Mesothelial cell of epicardium (in vitro differentiated cells): ENCODE measurements around the gene KCNMA1. TPM values are rescaled to one million over a fixed set of nuclear protein-coding genes. Genes with fewer than 3 reads are reported as not detected.
A peak's percentile ranks its signal among the peaks of the same experiment; 100 is the strongest.

Source experiments
- DNase-seq, 2 experiments: peaks; one replicate each; pipeline ENCODE4 v3.0.0; 2021; ENCODE audit warnings: low spot score in 2 of 2; ENCODE audit not compliant: unreplicated experiment in 2 of 2
- H3K27ac Mint-ChIP-seq: 2 replicates; pipeline ENCODE4 v1.8.0; 2021; ENCODE audit warnings: mixed read lengths
- H3K27me3 Mint-ChIP-seq: 2 replicates; pipeline ENCODE4 v1.8.0; 2021; ENCODE audit warnings: low read depth, mixed read lengths
- H3K36me3 Mint-ChIP-seq: 2 replicates; pipeline ENCODE4 v1.8.0; 2021; ENCODE audit warnings: mixed read lengths
- H3K4me1 Mint-ChIP-seq: 2 replicates; pipeline ENCODE4 v1.8.0; 2021; ENCODE audit warnings: mixed read lengths
- H3K4me3 Mint-ChIP-seq: 2 replicates; pipeline ENCODE4 v1.8.0; 2021; ENCODE audit warnings: mild to moderate bottlenecking, moderate library complexity, mixed read lengths
- H3K9me3 Mint-ChIP-seq: 2 replicates; pipeline ENCODE4 v1.8.0; 2021; ENCODE audit warnings: mixed read lengths
- total RNA-seq: library from RNA; stranded (reverse); gene quantifications from 3 replicates; pipeline ENCODE4 v1.2.1, GENCODE V29; 2021
- TF ChIP-seq, protein P1 (sequence below): fragments of 200-600 bp; sonication (generic); IDR thresholded peaks from one replicate; pipeline ENCODE4 v1.5.0; 2021; ENCODE audit warnings: antibody characterized with exemption; ENCODE audit not compliant: unreplicated experiment

Gene KCNMA1
- total RNA-seq, 1 donor from 2014 or later = 44.0 TPM

GRCh38 chr10:77649333-77650331 is 12.0 kb upstream of the KCNMA1 start:
- no peaks in the 10 kb centered on the region for H3K27me3 Mint-ChIP-seq
- H3K4me3 Mint-ChIP-seq = no peak overlapping the region
- H3K36me3 Mint-ChIP-seq = peaks cover 2% of the 10 kb centered on the region
- H3K4me1 Mint-ChIP-seq = peaks cover 9% of the 10 kb centered on the region
- DNase-seq = no peak
- H3K9me3 Mint-ChIP-seq = peaks cover 13% of the 10 kb centered on the region
- no peak overlapping the region for H3K27ac Mint-ChIP-seq
- TF ChIP-seq, protein P1, sequence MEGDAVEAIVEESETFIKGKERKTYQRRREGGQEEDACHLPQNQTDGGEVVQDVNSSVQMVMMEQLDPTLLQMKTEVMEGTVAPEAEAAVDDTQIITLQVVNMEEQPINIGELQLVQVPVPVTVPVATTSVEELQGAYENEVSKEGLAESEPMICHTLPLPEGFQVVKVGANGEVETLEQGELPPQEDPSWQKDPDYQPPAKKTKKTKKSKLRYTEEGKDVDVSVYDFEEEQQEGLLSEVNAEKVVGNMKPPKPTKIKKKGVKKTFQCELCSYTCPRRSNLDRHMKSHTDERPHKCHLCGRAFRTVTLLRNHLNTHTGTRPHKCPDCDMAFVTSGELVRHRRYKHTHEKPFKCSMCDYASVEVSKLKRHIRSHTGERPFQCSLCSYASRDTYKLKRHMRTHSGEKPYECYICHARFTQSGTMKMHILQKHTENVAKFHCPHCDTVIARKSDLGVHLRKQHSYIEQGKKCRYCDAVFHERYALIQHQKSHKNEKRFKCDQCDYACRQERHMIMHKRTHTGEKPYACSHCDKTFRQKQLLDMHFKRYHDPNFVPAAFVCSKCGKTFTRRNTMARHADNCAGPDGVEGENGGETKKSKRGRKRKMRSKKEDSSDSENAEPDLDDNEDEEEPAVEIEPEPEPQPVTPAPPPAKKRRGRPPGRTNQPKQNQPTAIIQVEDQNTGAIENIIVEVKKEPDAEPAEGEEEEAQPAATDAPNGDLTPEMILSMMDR = no peak

DNA sequence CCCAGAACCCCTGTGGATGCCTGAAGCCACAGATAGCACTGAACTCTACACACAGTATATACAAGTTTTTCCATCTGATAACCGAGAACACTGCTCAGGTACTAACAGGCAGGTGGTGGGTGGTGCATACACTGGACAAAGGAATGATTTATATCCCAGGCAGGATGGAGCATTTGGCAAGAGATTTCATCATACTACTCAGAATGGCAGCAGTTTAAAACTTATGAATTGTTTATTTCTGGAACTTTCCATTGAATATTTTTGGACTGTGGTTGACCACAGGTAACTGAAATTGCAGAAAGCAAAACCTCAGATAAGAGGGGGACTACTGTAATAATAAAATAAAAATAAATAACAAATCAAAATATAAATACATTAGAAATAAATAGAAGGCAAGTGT is 10.9 kb upstream of the KCNMA1 start:
- Mint-ChIP-seq H3K9me3 (peaks cover 19% of the 10 kb centered on the region), H3K4me1 (peaks cover 9% of the 10 kb centered on the region), H3K27ac (no peak overlapping the region), H3K4me3 (no peak overlapping the region), H3K27me3 (no peaks in the 10 kb centered on the region), H3K36me3 (peaks cover 2% of the 10 kb centered on the region)
- TF ChIP-seq, protein P1 = no peak
- DNase-seq = no peak

DNA sequence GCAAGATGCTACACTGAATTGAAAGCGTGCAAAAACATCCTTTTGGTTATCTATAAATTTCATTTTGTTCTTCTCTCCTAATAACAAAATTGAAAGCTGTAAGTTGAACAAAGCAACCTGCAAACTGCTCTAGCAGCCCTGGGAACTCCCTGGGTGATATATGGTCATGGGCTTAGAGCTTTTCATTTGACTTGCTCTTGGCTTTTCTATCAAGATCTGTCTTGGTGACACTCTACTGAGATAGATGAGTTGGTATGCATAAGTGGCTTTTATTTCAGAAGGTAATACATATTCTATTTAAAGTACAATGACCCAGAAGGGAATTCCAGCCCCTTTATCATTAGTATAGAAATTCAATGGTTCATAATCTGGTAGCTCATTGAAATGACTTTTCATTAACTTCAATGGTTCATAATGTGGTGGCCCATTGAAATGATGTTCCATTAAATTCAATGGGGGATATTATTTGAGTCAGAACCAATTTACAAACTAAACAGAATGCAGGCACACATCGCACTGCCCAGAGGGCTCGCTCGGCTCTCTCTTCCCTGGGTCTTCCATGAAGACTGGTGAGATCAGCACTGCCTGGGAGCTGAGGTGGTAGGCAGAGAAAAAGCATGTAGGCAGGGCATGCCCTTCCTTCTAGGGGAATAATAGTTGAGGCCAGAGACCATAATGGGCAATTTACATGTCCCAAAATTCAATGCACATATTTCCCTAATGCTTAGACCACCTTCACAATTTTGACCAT is 10.1 kb upstream of the KCNMA1 start:
- Mint-ChIP-seq H3K27ac (no peak overlapping the region), H3K27me3 (no peaks in the 10 kb centered on the region)
- TF ChIP-seq, protein P1 = no peak

DNA sequence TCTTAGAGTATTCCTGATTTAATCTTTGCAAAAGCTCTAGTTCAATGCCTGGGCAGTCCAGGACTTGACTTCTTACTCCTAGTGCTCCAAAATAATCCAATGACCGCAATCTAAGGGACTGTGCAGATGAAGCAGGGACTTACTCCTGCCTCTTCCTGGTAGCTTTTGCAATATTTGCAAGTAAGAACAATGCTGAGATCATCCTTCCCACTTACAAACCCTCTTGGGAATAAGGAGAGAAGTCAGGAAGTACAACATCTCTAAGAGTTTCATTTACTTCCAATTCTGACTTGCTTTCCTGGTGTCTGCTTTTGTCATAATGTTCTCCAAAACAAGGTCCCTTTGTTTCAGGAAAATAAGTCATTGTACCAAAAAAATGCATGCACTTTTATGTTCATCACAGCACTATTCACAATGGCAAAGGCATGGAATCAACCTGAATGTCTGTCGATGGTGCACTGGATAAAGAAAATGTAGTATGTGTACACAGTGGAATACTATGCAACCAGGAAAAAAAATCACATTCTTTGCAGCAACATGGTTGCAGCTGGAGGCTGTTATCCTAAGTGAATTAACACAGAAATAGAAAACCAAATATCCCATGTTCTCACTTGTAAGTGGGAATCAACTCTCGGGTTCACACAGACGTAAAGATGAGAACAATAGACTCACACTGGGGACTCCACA is 7.1 kb upstream of the KCNMA1 start:
- H3K9me3 Mint-ChIP-seq = peaks cover 6% of the 10 kb centered on the region
- no peak overlapping the region for H3K27ac Mint-ChIP-seq
- H3K4me1 Mint-ChIP-seq = peaks cover 13% of the 10 kb centered on the region
- TF ChIP-seq, protein P1 = no peak
- DNase-seq = no peak
- H3K36me3 Mint-ChIP-seq = no peaks in the 10 kb centered on the region
- no peak overlapping the region for H3K4me3 Mint-ChIP-seq
- peaks cover 13% of the 10 kb centered on the region for H3K27me3 Mint-ChIP-seq

More for the DNA sequence above, 10.1 kb upstream of the KCNMA1 start:
- Mint-ChIP-seq H3K9me3 (peaks cover 13% of the 10 kb centered on the region), H3K4me3 (no peak overlapping the region), H3K36me3 (peaks cover 2% of the 10 kb centered on the region), H3K4me1 (peaks cover 9% of the 10 kb centered on the region)
- no peak for DNase-seq

- DNase-seq = no peak
Observed at GRCh38 chr10:77643795-77644468, 6.3 kb upstream of the KCNMA1 start.

More at GRCh38 chr10:77643795-77644468, 6.3 kb upstream of the KCNMA1 start:
- Mint-ChIP-seq H3K4me3 (no peak overlapping the region), H3K27me3 (peaks cover 20% of the 10 kb centered on the region), H3K9me3 (peaks cover 6% of the 10 kb centered on the region), H3K27ac (no peak overlapping the region), H3K4me1 (peaks cover 18% of the 10 kb centered on the region), H3K36me3 (no peaks in the 10 kb centered on the region)
- TF ChIP-seq, protein P1 = peak; percentile 39
